GM13977 (cell line): ENCODE measurements around the gene C9orf57.

Experiments
- DNase-seq: peaks from one replicate; pipeline ENCODE4 v3.0.0; 2012; ENCODE audit warnings: low spot score
- in situ Hi-C: fragments of 300-500 bp; cut with MboI; formaldehyde crosslinking; loops from one replicate; pipeline ENCODE4 v1.12.0; 2022; ENCODE audit warnings: low sequenced_read_pairs, low pct_unique_long_range_greater_than_20kb, mixed read lengths, inconsistent platforms; ENCODE audit not compliant: unreplicated experiment
- TF ChIP-seq, protein P1 (sequence below): IDR thresholded peaks from 2 replicates; pipeline ENCODE4 v1.5.1; 2012; ENCODE audit warnings: mild to moderate bottlenecking, control low read depth; ENCODE audit not compliant: insufficient read depth; ENCODE audit errors: extremely low read depth, missing control alignments

C9orf57 gene

DNA sequence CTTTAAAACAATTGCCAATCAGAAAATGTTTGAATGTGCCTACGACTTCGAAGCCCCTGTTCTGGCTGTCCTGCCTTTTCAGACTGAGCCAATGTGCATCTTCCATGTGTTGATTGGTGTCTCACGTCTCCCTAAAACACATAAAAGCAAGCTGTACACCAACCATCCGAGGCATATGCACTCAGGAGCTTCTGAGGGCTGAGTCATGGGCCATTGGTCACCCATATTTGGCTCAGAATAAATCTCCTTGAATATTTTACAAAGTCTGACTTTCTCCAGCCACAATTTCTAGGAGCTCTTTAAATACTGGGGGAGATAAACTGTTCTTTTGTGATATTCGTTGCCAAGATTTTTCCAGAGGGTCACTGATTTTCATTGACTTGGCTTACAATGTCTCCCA lies 53.9 kb downstream of the C9orf57 start:
- TF ChIP-seq, protein P1, sequence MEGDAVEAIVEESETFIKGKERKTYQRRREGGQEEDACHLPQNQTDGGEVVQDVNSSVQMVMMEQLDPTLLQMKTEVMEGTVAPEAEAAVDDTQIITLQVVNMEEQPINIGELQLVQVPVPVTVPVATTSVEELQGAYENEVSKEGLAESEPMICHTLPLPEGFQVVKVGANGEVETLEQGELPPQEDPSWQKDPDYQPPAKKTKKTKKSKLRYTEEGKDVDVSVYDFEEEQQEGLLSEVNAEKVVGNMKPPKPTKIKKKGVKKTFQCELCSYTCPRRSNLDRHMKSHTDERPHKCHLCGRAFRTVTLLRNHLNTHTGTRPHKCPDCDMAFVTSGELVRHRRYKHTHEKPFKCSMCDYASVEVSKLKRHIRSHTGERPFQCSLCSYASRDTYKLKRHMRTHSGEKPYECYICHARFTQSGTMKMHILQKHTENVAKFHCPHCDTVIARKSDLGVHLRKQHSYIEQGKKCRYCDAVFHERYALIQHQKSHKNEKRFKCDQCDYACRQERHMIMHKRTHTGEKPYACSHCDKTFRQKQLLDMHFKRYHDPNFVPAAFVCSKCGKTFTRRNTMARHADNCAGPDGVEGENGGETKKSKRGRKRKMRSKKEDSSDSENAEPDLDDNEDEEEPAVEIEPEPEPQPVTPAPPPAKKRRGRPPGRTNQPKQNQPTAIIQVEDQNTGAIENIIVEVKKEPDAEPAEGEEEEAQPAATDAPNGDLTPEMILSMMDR = no peak
- in situ Hi-C loops = loop anchor here (25.0 kb wide), 1 partner anchor 194 kb away; no protein-coding TSS in a partner anchor
- DNase-seq = no peak

- in situ Hi-C loops = loop anchor here (25.0 kb wide), 1 partner anchor 193 kb away; no protein-coding TSS in a partner anchor
- TF ChIP-seq, protein P1 = no peak
- DNase-seq = no peak
Observed at GRCh38 chr9:72005451-72005850, 55.0 kb downstream of the C9orf57 start.
